PC-3 (cell line): ENCODE results near the gene PADI1. TPM values are rescaled to one million over a fixed set of nuclear protein-coding genes. Genes with fewer than 3 reads are reported as not detected.

Experiments
- ATAC-seq: fragments of 200-7000 bp; cut with Tn5 transposase; 2 replicates; pipeline ENCODE4 v1.9.1; 2020; ENCODE audit warnings: mild to moderate bottlenecking, moderate library complexity
- BruUV-seq: library from RNA; stranded (reverse); fragments of 400-500 nt; replicated peaks from 2 replicates; lab custom pipeline; 2021; lab: Mats Ljungman, UMichigan
- CTCF ChIA-PET: fragments of 300-600 bp; sonication (Branson Sonifier 250); formaldehyde crosslinking; loops from one replicate; lab custom pipeline; 2022; ENCODE audit warnings: antibody characterized with exemption; lab: Charles Lee
- POLR2A ChIA-PET: fragments of 300-600 bp; sonication (Branson Sonifier 250); formaldehyde crosslinking; loops from one replicate; lab custom pipeline; 2022; ENCODE audit warnings: antibody characterized with exemption; ENCODE audit not compliant: unreplicated experiment; lab: Charles Lee
- DNase-seq: peaks from one replicate; pipeline ENCODE4 v3.0.0-alpha.2; 2015
- H2AFZ ChIP-seq: fragments of 300-600 bp; sonication (generic); 2 replicates; pipeline ENCODE4 v1.6.0; 2016; ENCODE audit warnings: antibody characterized with exemption, low read length
- H3F3A ChIP-seq: fragments of 300-600 bp; sonication (generic); one replicate; pipeline ENCODE4 v1.6.0; 2017; ENCODE audit warnings: antibody characterized with exemption, low read length, control low read depth, mild to moderate bottlenecking; ENCODE audit not compliant: unreplicated experiment
- H3K27ac ChIP-seq: fragments of 300-600 bp; sonication (generic); 2 replicates; pipeline ENCODE4 v1.5.1; 2016; ENCODE audit warnings: mild to moderate bottlenecking, low read length
- H3K27me3 ChIP-seq: fragments of 300-600 bp; sonication (generic); 2 replicates; pipeline ENCODE4 v1.6.1; 2016; ENCODE audit warnings: low read length, mixed read lengths
- H3K36me3 ChIP-seq: fragments of 300-600 bp; sonication (generic); 2 replicates; pipeline ENCODE4 v1.6.1; 2016; ENCODE audit warnings: low read depth, mixed run types, low read length, mixed read lengths
- H3K4me1 ChIP-seq: fragments of 300-600 bp; sonication (generic); 2 replicates; pipeline ENCODE4 v1.5.1; 2016; ENCODE audit warnings: low read length; ENCODE audit not compliant: insufficient read depth
- H3K4me2 ChIP-seq: fragments of 300-600 bp; sonication (generic); 2 replicates; pipeline ENCODE4 v1.6.0; 2016; ENCODE audit warnings: low read length
- H3K4me3 ChIP-seq: fragments of 300-600 bp; sonication (generic); 2 replicates; pipeline ENCODE4 v1.5.1; 2016; ENCODE audit warnings: mild to moderate bottlenecking, low read length, mixed read lengths
- H3K79me2 ChIP-seq: fragments of 300-600 bp; sonication (generic); 2 replicates; pipeline ENCODE4 v1.6.1; 2017; ENCODE audit warnings: low read length, mixed read lengths
- H3K9ac ChIP-seq: fragments of 300-600 bp; sonication (generic); 2 replicates; pipeline ENCODE4 v1.6.0; 2016; ENCODE audit warnings: mild to moderate bottlenecking, low read length
- H3K9me2 ChIP-seq: fragments of 300-600 bp; sonication (generic); replicated peaks from 2 replicates; pipeline ENCODE4 v1.6.1; 2016; ENCODE audit warnings: mixed run types, low read length, mixed read lengths
- H3K9me3 ChIP-seq: fragments of 300-600 bp; sonication (generic); 2 replicates; pipeline ENCODE4 v1.6.1; 2016; ENCODE audit warnings: low read length, mixed read lengths
- H4K20me1 ChIP-seq: fragments of 300-600 bp; sonication (generic); 2 replicates; pipeline ENCODE4 v1.6.1; 2016; ENCODE audit warnings: low read length, mixed read lengths
- CTCF ChIP-seq: fragments of 300-600 bp; sonication (generic); conservative IDR thresholded peaks from 2 replicates; pipeline ENCODE4 v1.5.1; 2017; ENCODE audit warnings: antibody characterized with exemption, low read depth, mild to moderate bottlenecking, low read length
- EZH2 ChIP-seq: fragments of 300-600 bp; sonication (generic); IDR thresholded peaks from one replicate; pipeline ENCODE4 v1.6.1; 2017; ENCODE audit warnings: antibody characterized with exemption, mild to moderate bottlenecking, low read length; ENCODE audit not compliant: unreplicated experiment
- EZH2phosphoT487 ChIP-seq: fragments of 300-600 bp; sonication (generic); IDR thresholded peaks from 2 replicates; pipeline ENCODE4 v1.6.1; 2018; ENCODE audit warnings: mild to moderate bottlenecking, antibody characterized with exemption, low read length, borderline replicate concordance
- intact Hi-C: fragments of 100-400 bp; cut with micrococcal nuclease; formaldehyde crosslinking; loops from 2 replicates; pipeline ENCODE4 v1.9.0; 2023
- total RNA-seq: library from RNA; depleted of rRNA; stranded (reverse); fragments of >200 nt; gene quantifications from 2 replicates; pipeline ENCODE4 v1.2.3, GENCODE V29; 2014

The PADI1 gene
- total RNA-seq, 1 experiment from 2014 or later, result 0.73 TPM

- Histone ChIP-seq H3K4me2 (no peak overlapping the region), H3F3A (no peaks in the 10 kb centered on the region), H3K27ac (no peak overlapping the region), H3K9me3 (no peaks in the 10 kb centered on the region), H3K9ac (no peak overlapping the region), H3K9me2 (no peaks in the 10 kb centered on the region), H3K4me1 (no peaks in the 10 kb centered on the region; the same call in 1 of the 2 replicates), H2AFZ (no peak overlapping the region), H3K27me3 (no peaks in the 10 kb centered on the region), H3K36me3 (no peaks in the 10 kb centered on the region), H3K4me3 (no peak overlapping the region), H3K79me2 (no peaks in the 10 kb centered on the region), H4K20me1 (no peaks in the 10 kb centered on the region)
- DNase-seq, result no peak
- no peak for TF ChIP-seq EZH2phosphoT487
- no peak for TF ChIP-seq CTCF
- no peak for TF ChIP-seq EZH2
- POLR2A ChIA-PET, result no interaction called here
- ATAC-seq, result no peak
- intact Hi-C loops, result no loop called here
- CTCF ChIA-PET, result no interaction called here
- no TSS peak for BruUV-seq
Observed at GRCh38 chr1:17161926-17162800, 42.8 kb upstream of the PADI1 start.

- ATAC-seq, result peak; percentile 40
Observed at GRCh38 chr1:17162941-17163340, 42.0 kb upstream of the PADI1 start.

More at GRCh38 chr1:17162941-17163340, 42.0 kb upstream of the PADI1 start:
- Histone ChIP-seq H3K4me1 (peaks cover 6% of the 10 kb centered on the region), H3K27me3 (no peaks in the 10 kb centered on the region), H3K4me2 (no peak overlapping the region), H3K9me3 (no peaks in the 10 kb centered on the region), H3K9me2 (no peaks in the 10 kb centered on the region), H3K36me3 (no peaks in the 10 kb centered on the region), H4K20me1 (no peaks in the 10 kb centered on the region), H3K9ac (no peak overlapping the region), H3F3A (no peaks in the 10 kb centered on the region), H3K27ac (no peak overlapping the region), H3K79me2 (no peaks in the 10 kb centered on the region), H3K4me3 (no peak overlapping the region), H2AFZ (no peak overlapping the region)
- peak; percentile 48 for DNase-seq
- ChIA-PET POLR2A (no interaction called here), CTCF (no interaction called here)
- TF ChIP-seq EZH2 (no peak), CTCF (no peak), EZH2phosphoT487 (no peak)
- intact Hi-C loops, result no loop called here
- no TSS peak for BruUV-seq
